Ovary (tissue), 9 donors: Measurements from ENCODE around the gene GLYATL1. TPM values are rescaled to one million over a fixed set of nuclear protein-coding genes. Genes with fewer than 3 reads are reported as not detected.

Experiments
- DNase-seq, 5 donors: peaks; one replicate each; pipeline ENCODE4 v3.0.0-alpha.2; 2019 to 2020
- H3K27ac ChIP-seq, 2 donors: fragments of 200-600 bp; one replicate each; pipeline versions ENCODE4 v1.5.1 to v1.8.0; 2019 to 2022
- H3K27me3 ChIP-seq: fragments of 200-600 bp; one replicate; pipeline ENCODE4 v1.8.0; 2022
- H3K36me3 ChIP-seq: fragments of 200-600 bp; sonication (generic); one replicate; pipeline ENCODE4 v1.5.1; 2019
- H3K4me1 ChIP-seq: one replicate; pipeline ENCODE4 v1.8.1; 2013; ENCODE audit warnings: mild to moderate bottlenecking, moderate library complexity; ENCODE audit not compliant: insufficient read depth
- H3K4me3 ChIP-seq: fragments of 200-600 bp; sonication (generic); one replicate; pipeline ENCODE4 v1.5.1; 2017
- H3K9me3 ChIP-seq, 2 donors: fragments of 200-600 bp in 1 of 2; sonication (generic) in 1 of 2; one replicate each; pipeline versions ENCODE4 v1.5.1 to v1.8.1; 2013 to 2019; ENCODE audit warnings: mild to moderate bottlenecking in 1 of 2, moderate library complexity in 1 of 2
- EP300 ChIP-seq: sonication (generic); formaldehyde crosslinking; IDR thresholded peaks from one replicate; pipeline ENCODE4 v1.6.1; 2017; ENCODE audit warnings: antibody characterized with exemption
- POLR2A ChIP-seq: fragments of 450-650 bp; IDR thresholded peaks from one replicate; pipeline ENCODE4 v1.6.1; 2017; ENCODE audit warnings: antibody characterized with exemption, mild to moderate bottlenecking, moderate library complexity
- WGBS, 3 donors: extraction: QIAGEN DNeasy Blood & Tissue Kit in 1 of 3; methylation state at CpG; one replicate each; pipeline versions ENCODE4 v1.1.5 to v1.1.7; 2013 to 2017; 5-methylcytosine and 5-hydroxymethylcytosine counted together
- intact Hi-C, 4 donors: fragments of 100-400 bp; cut with DNase I; formaldehyde crosslinking; loops; one replicate each; pipeline versions ENCODE4 v1.11.0 to v1.15.1; 2022 to 2023
- polyA plus RNA-seq, 2 donors: library from polyadenylated mRNA; stranded (reverse); fragments of 200-250 nt in 1 of 2; fragments of 350-450 nt in 1 of 2; fragmentation: Illumina TruSeq in 1 of 2; extraction: RNeasy Lipid Tissue Mini Kit (QIAGEN cat#74804) in 1 of 2; gene quantifications; one replicate each; pipeline ENCODE4 v1.2.3, GENCODE V29; 2013 to 2014
- total RNA-seq, 7 donors: library from RNA; depleted of rRNA in 2 of 7; stranded (reverse); fragments of >200 nt in 2 of 7; fragmentation: NEBNext Ultra II Directional in 3 of 7; extraction: Animal tissue kit (Norgen Biotek cat#: 25700) in 3 of 7; gene quantifications; one replicate each; pipeline versions ENCODE4 v1.1.0 to v1.2.4, GENCODE V29; 2016 to 2023
- TF ChIP-seq, protein P1 (sequence below), 3 donors: fragments of 450-650 bp in 2 of 3; fragments of 200-600 bp in 1 of 3; IDR thresholded peaks; one replicate each; pipeline versions ENCODE4 v1.5.1 to v1.8.0; 2016 to 2022; ENCODE audit warnings: antibody characterized with exemption in 3 of 3, mild to moderate bottlenecking in 1 of 3
- donor health status: DM: no; HTN: no; CAD: no; lungs with moderate emphysema.
- donor health status: DM: no; HTN: no; CAD: no.
- donor health status: Bipolar disorder and iron deficiency.
- donor health status: DM: yes; HTN: yes; CAD: no.
- donor health status: DM: no; HTN: no; CAD: no.
- donor health status: DM: yes; HTN: yes; CAD: no.

The GLYATL1 gene
- total and polyA plus RNA-seq, 9 donors, result 0.02 to 1.5 (median 0.23) TPM; not detected in 6

DNA sequence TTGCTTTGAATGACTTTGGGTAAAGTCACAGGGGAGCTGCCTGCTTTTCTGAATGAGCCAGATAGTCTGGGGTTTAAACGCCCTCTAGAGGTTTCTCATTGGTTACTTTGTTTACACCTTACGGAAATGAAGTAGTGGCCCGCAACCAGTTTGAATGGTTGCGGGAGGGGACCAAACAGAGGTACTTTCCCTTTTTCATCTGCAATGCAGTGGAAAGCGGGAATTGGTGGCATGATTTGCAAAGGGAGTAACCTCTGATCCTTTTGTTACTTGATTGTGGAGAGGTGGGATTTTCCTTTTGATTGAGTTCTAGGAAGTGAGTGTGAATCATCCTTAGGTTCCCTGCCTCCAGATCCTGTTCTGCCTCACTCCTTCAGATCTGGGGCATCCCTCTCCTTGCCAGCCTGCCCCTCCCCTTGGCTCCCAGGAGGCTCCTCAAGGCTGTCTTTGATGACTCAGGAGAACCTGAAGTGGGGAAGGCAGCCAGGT is 15.9 kb upstream of the GLYATL1 start:
- no peaks in the 10 kb centered on the region for H3K36me3 ChIP-seq
- H3K9me3 ChIP-seq, result no peaks in the 10 kb centered on the region
- H3K4me3 ChIP-seq, result no peak overlapping the region
- H3K27ac ChIP-seq, result no peak overlapping the region
- no peaks in the 10 kb centered on the region for H3K27me3 ChIP-seq
- peaks cover 2% of the 10 kb centered on the region for H3K4me1 ChIP-seq
- no peak for DNase-seq
- TF ChIP-seq, protein P1, sequence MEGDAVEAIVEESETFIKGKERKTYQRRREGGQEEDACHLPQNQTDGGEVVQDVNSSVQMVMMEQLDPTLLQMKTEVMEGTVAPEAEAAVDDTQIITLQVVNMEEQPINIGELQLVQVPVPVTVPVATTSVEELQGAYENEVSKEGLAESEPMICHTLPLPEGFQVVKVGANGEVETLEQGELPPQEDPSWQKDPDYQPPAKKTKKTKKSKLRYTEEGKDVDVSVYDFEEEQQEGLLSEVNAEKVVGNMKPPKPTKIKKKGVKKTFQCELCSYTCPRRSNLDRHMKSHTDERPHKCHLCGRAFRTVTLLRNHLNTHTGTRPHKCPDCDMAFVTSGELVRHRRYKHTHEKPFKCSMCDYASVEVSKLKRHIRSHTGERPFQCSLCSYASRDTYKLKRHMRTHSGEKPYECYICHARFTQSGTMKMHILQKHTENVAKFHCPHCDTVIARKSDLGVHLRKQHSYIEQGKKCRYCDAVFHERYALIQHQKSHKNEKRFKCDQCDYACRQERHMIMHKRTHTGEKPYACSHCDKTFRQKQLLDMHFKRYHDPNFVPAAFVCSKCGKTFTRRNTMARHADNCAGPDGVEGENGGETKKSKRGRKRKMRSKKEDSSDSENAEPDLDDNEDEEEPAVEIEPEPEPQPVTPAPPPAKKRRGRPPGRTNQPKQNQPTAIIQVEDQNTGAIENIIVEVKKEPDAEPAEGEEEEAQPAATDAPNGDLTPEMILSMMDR (IDR thresholded peaks at IDR 0.05), result no peak
- no peak for TF ChIP-seq POLR2A
- no peak for TF ChIP-seq EP300
- WGBS, 3 donors, result 2 to 4% (median 4%) methylated on average over 5 of the region's 5 CpGs
- intact Hi-C loops, result loop anchor here in 1 of 4 donors (10.0 kb wide), 1 partner anchor 771 kb away; no protein-coding TSS in a partner anchor

DNA sequence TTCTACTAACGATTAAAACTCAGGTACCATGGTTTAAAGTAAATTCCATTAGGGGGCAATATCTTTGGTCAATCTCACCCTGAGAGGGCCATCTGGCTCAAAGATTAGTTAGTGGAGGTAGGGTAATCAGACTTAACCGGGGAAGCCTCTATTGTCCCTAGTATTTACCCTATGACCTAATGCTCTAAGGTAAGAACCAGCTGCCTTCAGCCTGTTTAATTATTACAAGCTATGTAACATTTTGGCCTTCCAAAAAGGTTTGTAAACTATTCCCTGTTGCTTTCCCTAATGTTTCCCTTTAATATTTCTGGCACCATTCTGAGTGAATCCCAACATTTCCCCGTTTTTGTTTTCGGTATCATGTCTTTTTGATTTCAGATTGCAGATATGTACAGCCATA is 15.1 kb upstream of the GLYATL1 start:
- intact Hi-C loops, result loop anchor here in 1 of 4 donors (10.0 kb wide), 1 partner anchor 771 kb away; no protein-coding TSS in a partner anchor
- Histone ChIP-seq H3K27me3 (no peaks in the 10 kb centered on the region), H3K27ac (no peak overlapping the region), H3K9me3 (no peaks in the 10 kb centered on the region), H3K36me3 (no peaks in the 10 kb centered on the region), H3K4me1 (peaks cover 2% of the 10 kb centered on the region), H3K4me3 (no peak overlapping the region)
- no peak for DNase-seq
- TF ChIP-seq EP300, result no peak
- no peak for TF ChIP-seq POLR2A
- TF ChIP-seq, protein P1 (IDR thresholded peaks at IDR 0.05), result no peak
- 48 to 50% (median 48%) methylated on average over 4 of the region's 4 CpGs for WGBS, 3 donors

DNA sequence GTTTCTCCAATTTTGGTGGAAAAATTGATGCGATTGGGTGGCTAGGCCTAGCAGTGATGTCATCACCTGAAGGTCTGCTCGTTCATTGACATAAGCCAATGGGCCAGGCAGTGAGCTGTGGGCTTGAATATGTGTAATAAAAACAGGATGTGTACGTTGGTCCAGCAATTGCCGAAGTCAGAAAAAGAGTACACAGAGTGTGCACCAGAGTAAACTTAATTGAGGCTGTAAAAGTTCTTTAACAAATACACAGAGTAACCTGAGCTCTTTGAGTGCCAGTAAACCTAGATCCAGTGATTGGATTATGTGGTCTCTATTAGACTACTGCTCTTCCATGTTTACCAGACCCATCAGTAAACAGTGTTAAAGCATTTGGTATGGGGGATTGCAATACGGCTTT is 13.0 kb upstream of the GLYATL1 start:
- intact Hi-C loops, result loop anchor here in 1 of 4 donors (10.0 kb wide), 1 partner anchor 769 kb away; no protein-coding TSS in a partner anchor
- no peak overlapping the region for H3K27ac ChIP-seq
- WGBS, 3 donors, result 51 to 62% (median 59%) methylated on average over 5 of the region's 5 CpGs

DNA sequence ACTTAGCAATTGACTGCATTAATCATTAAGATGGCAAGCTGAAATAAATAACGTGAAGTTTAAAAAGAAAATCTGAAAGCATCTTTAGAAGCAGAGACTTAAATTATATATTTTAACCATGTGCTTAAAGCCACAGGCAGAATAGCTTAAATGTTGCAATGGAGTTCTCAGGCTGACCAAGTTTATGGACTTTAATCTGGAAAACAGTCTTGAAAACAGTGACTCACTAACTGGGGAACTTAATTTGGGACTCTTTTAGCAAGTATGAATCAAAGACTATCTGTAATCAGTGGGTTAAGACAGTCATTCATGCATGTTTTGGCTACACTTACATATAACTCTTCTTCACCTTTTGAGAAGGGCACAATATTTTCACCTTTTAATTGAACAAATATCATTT is 12.6 kb upstream of the GLYATL1 start:
- Histone ChIP-seq H3K36me3 (no peaks in the 10 kb centered on the region), H3K9me3 (no peaks in the 10 kb centered on the region), H3K4me3 (no peak overlapping the region), H3K27me3 (no peaks in the 10 kb centered on the region), H3K4me1 (peaks cover 2% of the 10 kb centered on the region), H3K27ac (no peak overlapping the region)
- intact Hi-C loops, result loop anchor here in 1 of 4 donors (10.0 kb wide), 1 partner anchor 768 kb away; no protein-coding TSS in a partner anchor
- DNase-seq, result no peak
- TF ChIP-seq POLR2A (no peak), EP300 (no peak)
- 48 to 63% (median 58%) methylated on average over 1 of the region's 1 CpG for WGBS, 3 donors

More for the DNA sequence above, 13.0 kb upstream of the GLYATL1 start:
- no peak for DNase-seq
- TF ChIP-seq EP300 (no peak), POLR2A (no peak)
- TF ChIP-seq, protein P1 (IDR thresholded peaks at IDR 0.05), result no peak
- Histone ChIP-seq H3K4me1 (peaks cover 2% of the 10 kb centered on the region), H3K9me3 (no peaks in the 10 kb centered on the region), H3K4me3 (no peak overlapping the region), H3K36me3 (no peaks in the 10 kb centered on the region), H3K27me3 (no peaks in the 10 kb centered on the region)

DNA sequence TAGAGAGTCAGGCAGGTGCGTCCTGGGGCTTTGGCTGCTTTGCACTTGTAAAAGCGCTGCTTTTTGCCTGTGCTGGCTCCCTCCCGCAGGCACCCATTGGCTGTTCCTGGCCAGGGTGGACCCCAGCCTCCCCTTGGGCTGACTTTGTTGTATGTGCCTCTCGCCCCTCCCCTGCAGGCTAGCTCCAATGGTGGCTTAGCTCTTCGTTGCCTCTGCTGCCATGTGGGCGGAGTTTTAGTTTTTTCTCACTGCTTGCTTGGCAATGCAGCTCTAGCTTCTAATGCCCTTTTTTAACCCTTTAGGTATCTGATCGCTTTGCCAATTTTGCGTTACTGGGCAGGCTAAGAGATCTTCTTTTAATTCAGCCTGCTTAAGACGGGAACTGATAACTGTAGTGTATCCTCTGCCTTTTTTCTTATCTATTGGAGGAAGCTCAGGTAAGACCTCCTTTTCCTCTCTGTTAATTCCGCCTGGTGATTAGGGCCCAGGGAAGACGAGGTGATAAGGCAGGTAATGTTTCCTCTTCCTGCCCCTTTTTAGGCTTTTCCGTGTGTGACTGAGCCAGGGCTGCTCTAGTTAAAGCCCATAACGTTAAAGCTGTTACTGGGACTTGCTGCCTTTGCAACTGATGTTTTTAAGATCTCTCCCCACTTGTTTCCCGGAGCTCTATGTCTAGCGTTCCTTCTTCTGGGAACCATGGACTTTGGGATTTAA is 11.7 kb upstream of the GLYATL1 start:
- peaks cover 2% of the 10 kb centered on the region for H3K4me1 ChIP-seq
- TF ChIP-seq, protein P1 (IDR thresholded peaks at IDR 0.05), result no peak
- no peak for TF ChIP-seq POLR2A
- TF ChIP-seq EP300, result no peak
- H3K4me3 ChIP-seq, result no peak overlapping the region
- DNase-seq, result no peak
- intact Hi-C loops, result loop anchor here in 1 of 4 donors (10.0 kb wide), 1 partner anchor 767 kb away; no protein-coding TSS in a partner anchor
- 0 to 4% (median 1%) methylated on average over 15 of the region's 15 CpGs for WGBS, 3 donors
- no peaks in the 10 kb centered on the region for H3K36me3 ChIP-seq
- H3K9me3 ChIP-seq, result no peaks in the 10 kb centered on the region
- no peaks in the 10 kb centered on the region for H3K27me3 ChIP-seq
- H3K27ac ChIP-seq, result no peak overlapping the region
